NCI-H526 (cell line): ENCODE results near the gene FARP2.
A peak's percentile ranks its signal among the peaks of the same experiment; 100 is the strongest.

Experiments used
- DNase-seq, 2 experiments: peaks; one replicate each; lab custom pipeline; 2025; lab: John Stamatoyannopoulos, UW

FARP2 gene

DNA sequence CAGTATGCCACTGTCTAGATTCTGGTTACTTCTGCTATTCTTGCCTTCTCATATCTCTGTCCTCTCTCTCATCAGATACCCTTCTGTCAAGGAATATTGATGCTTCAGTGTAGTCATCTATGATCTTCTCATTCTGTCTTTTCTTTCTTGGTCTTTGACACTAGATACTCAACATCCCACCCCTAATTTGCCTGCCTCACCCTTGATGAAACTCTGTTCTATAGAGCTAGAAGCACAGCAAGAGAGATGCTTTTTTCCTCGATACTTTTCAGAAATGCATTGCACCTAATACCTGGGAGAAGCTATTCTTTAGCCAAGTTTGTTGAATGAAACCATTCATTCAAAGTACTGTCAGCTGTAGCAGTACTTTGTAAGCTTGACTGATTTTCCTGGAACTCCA, 30.8 kb upstream of the FARP2 start:
- no peak for DNase-seq

- no peak for DNase-seq
These were observed 26.1 kb upstream of the FARP2 start for GRCh38 chr2:241329669-241330615.

DNA sequence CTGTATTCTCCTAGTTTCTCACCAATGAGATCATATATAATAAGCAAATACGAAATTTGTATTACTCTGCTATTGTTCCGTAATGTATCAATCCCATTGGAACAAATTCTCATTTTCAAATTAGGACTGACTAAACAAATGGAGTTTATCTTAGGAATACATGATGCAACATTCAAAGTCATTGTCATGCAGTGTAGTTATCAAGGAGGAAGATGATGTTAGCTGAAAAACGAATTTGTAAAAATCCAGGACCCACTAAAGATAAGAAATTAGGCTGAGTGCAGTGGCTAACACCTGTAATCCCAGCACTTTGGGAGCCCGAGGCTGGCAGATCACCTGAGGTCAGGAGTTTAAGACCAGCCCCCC, 25.5 kb upstream of the FARP2 start:
- DNase-seq, result no peak

- DNase-seq, result no peak
These were observed 21.3 kb upstream of the FARP2 start for GRCh38 chr2:241334813-241335212.

DNA sequence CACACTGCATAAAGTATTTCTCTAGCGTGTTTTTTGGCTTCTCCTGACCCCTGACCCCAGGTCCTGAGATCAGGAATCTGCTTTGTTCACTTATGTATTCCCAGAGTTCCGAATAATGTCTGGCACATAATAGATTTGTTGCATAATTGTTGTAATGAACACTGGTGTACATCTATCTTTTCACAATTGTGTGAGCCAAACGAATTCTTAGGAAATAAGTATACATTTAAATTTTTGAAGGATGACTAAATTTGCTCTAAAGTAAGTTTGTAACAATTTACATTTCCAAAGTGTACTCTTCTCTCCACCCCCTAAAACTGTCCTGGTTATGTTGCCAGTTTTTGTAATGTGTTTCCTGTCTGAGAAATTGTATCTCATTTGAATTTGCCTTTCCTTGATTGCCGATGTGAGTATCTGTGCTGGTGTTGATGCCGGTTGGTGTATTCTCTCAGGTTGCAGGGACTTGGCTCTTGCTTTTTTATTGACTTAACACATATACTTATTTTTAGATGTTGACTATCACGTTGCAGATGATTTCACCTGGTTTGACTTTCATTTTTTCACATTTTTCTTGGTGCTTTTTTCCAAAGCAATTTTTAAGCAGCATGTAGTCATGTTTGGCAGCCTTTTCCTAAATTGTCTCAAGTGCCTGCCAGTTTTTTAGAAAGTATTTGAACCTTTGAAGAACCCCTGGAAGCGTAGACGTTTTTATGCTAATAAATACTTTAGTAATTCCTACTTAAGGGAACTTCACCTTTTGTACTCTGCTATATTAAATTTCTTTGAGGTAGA, 16.1 kb upstream of the FARP2 start:
- no peak for DNase-seq

- DNase-seq, result no peak
These were observed 15.4 kb upstream of the FARP2 start for GRCh38 chr2:241340631-241341163.

DNA sequence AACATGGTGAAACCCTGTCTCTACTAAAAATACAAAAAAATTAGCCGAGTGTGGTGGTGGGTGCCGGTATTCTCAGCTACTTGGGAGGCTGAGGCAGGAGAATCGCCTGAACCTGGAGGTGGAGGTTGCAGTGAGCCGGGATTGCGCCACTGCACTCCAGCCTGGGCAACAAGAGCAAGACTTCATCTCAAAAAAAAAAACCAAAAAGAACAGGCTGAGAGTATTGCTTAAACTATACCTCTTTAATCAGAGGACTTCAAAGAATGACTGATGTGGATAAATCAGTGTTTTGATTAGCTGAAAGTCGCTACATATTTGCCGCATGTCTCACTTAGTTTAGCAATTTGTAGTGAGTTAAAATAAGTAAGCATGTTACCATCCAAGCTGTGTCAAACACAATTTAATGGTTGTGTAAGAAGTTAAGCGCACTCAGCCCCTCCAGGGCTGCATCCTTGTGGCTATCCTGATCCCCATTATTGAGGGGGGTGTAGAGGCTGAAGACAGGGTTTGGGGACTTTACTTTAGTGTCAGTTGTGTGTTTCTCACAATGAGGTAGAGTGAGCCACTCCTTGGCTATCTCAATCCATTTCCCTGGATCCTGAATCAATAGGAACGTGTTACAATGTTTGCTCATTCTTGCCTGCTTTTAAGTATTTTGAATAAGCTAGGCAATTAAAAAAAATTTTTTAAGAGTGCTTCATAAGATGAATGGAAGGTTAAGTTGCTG, 11.0 kb upstream of the FARP2 start:
- no peak for DNase-seq

DNA sequence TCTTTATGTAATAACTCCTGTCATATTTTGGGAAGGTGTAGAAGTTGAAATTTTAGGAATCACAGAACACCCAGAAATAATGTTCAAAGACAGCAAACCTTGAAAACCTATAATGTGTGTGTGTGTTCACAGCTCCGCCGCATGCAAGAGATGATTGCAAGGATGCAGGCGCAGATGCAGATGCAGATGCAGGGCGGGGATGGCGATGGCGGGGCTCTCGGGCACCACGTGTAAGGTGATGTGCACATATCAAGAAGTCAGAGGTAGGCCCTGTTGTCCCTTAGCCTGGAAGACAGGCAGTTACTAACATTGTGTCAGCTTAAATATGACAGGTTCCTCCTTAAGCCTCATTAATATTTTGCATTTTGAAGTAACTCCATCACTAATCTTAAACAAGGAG, 6.1 kb upstream of the FARP2 start:
- DNase-seq, result no peak

DNA sequence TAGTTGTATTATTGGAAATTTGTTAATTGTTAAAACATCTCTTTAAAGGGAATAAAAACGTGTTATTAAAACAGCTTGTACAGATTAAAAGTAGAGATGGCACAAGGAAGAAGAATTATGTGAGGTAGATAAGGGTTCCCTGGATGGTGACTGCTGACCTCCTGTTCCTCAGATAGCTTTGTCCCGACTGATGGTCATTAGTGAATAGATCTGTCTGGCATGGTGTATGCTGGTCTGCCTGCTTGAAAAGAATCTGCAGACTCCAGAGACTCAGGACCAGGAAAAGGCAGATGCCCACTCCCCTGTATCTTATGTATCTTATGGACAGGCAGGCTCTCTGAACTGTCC, 5.6 kb upstream of the FARP2 start:
- DNase-seq, result no peak

- DNase-seq, result peak in 1 of 2 experiments; percentile 31
These were observed 5.0 kb upstream of the FARP2 start for GRCh38 chr2:241350878-241351639.

DNA sequence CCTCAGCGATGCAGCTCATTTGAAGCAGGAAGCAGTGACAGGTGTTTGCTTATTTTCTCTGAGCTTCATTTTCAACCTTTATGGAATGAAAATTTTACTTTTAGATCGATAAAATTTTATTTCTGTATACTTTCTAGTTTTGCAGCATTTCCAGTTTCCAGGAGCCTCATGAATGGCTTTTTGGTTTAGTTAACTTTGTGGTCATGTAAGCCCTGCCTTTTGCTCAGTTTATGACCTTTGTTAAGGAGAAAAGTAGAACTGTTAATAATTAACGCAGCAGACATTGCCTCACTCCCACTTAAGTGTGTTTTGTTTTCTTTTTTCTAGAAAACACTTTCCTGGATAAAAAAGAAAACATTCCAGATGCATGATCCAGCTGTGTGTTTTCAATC, 4.4 kb upstream of the FARP2 start:
- no peak for DNase-seq

- DNase-seq, result no peak
These were observed 3.9 kb upstream of the FARP2 start for GRCh38 chr2:241352227-241352626.

DNA sequence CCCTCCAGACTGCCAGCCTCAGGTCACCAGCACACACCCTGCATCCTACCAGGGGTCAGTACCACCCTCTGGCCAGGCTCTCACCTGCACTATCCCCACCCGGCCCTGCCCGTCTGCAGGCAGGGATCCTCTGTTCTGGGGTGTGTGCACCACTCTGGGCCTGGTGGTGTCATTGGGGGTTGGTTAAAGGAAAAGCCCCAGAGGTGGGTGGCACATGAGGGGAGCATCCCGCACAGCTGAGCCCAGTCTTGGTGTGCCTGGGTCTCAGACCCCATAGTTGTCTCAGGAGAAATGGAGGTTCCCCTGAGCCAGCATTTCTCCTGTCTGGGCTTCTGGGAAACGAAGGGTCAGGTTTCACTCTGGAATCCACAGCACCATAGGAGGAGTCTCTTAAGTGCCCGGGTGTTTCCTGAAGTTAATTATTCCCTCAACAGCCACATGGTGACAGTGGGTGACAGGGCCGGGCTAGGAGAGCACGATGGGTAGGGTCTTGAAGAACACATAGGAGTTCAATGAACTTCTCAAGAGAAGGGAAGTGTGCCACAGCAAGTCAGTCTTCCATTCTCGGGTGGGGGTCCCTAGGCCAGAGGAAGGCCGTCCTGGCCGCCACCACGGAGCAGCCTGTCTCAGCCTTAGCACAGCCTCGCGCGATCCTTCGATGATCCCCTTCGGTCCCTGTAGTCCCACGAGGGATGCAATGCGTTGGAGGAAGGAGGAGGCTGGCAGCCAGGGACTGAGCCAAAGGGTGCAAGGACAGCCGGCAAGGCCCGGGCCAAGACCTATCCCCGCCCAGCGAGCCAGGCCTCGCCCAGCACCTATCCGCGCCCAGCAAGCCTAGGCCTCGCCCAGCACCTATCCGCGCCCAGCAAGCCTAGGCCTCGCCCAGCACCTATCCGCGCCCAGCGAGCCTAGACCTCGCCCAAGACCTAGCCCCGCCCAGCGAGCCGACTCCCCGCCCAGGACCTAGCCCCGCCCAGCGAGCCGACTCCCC, 1.1 kb upstream of the FARP2 start:
- DNase-seq, result peak; percentile 69 to 95

- DNase-seq, result peak in 1 of 2 experiments; percentile 34
These were observed 781 bp downstream of the FARP2 start for GRCh38 chr2:241356871-241357260.

DNA sequence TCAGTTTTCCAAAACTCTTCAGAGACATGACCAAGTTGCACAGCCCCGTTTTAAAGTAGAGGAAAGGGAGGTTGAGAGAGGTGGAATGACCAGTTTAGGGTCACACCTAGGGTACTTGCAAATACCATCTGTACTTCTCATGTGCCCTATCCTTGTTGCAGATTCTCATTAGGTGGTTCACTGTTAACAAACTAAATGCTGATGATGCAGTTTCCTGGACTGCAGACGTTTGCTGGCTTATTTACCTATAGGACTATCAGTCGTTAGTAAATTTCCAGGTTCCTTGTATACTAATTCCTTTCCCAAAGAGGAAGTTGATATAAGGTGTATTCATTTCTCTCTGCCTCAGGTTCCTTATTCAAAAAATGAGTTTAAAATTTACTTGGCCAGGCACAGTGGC, 1.4 kb downstream of the FARP2 start:
- no peak for DNase-seq

DNA sequence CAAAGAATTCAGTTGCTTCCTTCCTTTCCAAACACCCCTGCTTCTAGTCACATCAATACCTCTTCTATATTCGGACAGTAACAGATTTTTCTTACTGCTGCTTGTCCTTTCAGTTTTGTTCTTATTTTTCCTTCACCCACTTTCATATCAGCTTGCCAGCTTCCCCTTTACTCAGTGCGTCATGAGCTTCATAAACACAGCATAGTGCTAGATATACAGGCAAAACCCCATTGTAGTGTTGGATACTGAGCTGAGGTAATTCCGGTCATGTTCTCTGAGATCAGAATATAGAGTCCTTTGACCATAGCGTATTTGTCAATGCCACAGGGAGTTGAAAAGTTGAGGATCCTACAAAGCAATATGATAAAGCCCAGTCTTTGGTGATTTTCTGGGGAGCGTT, 2.4 kb downstream of the FARP2 start:
- no peak for DNase-seq

- no peak for DNase-seq
These were observed 3.5 kb downstream of the FARP2 start for GRCh38 chr2:241359481-241360045.

GRCh38 chr2:241363426-241363825, 7.3 kb downstream of the FARP2 start:
- DNase-seq, result no peak

DNA sequence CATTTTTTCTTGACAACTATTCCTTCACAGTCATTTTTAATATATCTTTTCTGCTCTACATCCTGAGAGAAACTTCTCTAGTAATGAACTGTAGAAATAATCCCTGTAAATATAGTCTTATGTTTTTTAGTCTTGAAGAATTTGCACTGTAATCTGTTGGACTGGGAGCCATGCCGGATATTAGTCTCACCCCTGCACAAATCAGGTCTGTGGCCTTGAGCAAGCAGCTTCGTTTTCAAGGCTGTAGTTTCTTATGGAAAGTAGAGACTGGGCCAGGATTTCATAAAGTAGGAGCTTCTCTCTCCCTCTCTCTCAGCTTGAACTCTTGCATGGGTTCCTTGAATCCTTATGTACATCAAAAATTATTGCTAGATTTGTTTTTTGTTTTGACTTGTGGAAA, 8.7 kb downstream of the FARP2 start:
- no peak for DNase-seq

GRCh38 chr2:241366678-241367077, 10.6 kb downstream of the FARP2 start:
- no peak for DNase-seq
